Right lobe of liver (tissue), 6 donors: ENCODE measurements around the gene KDM4B. TPM values are rescaled to one million over a fixed set of nuclear protein-coding genes. Genes with fewer than 3 reads are reported as not detected.

Experiments used
- ATAC-seq, 4 donors: fragments of 200-7000 bp; cut with Tn5 transposase; one replicate each; pipeline ENCODE4 v1.9.1; 2020; ENCODE audit warnings: mild to moderate bottlenecking in 4 of 4, moderate library complexity in 4 of 4
- DNase-seq, 3 donors: peaks; one replicate each; pipeline ENCODE4 v3.0.0-alpha.2; 2020
- H3K27ac ChIP-seq, 3 donors: fragments of 200-600 bp; one replicate each; pipeline ENCODE4 v1.8.0; 2022
- H3K27me3 ChIP-seq, 2 donors: fragments of 200-600 bp; one replicate each; pipeline ENCODE4 v1.8.0; 2022
- H3K36me3 ChIP-seq, 4 donors: fragments of 200-600 bp; sonication (generic) in 1 of 4; one replicate each; pipeline versions ENCODE4 v1.5.1 to v1.8.0; 2017 to 2022; ENCODE audit warnings: control low read depth in 1 of 4
- H3K4me1 ChIP-seq, 4 donors: fragments of 200-600 bp; sonication (generic) in 1 of 4; one replicate each; pipeline versions ENCODE4 v1.5.1 to v1.8.0; 2017 to 2022; ENCODE audit warnings: control low read depth in 1 of 4
- H3K4me3 ChIP-seq, 3 donors: fragments of 200-600 bp; one replicate each; pipeline ENCODE4 v1.8.0; 2022
- H3K9me3 ChIP-seq, 4 donors: fragments of 200-600 bp; sonication (generic) in 1 of 4; one replicate each; pipeline versions ENCODE4 v1.5.1 to v1.8.0; 2017 to 2022; ENCODE audit warnings: control low read depth in 1 of 4
- POLR2A ChIP-seq: fragments of 450-650 bp; IDR thresholded peaks from one replicate; pipeline ENCODE4 v1.6.1; 2017; ENCODE audit warnings: antibody characterized with exemption, mild to moderate bottlenecking
- WGBS: methylation state at CpG from one replicate; pipeline ENCODE4 v1.1.6; 2018; ENCODE audit warnings: low coverage, low lambda C conversion rate; ENCODE audit not compliant: insufficient coverage; ENCODE audit errors: missing lambda C conversion rate; 5-methylcytosine and 5-hydroxymethylcytosine counted together
- intact Hi-C, 2 donors: fragments of 100-400 bp; cut with DNase I; formaldehyde crosslinking; loops; one replicate each; pipeline versions ENCODE4 v1.11.2 to v1.14.1; 2022
- total RNA-seq, 6 experiments: library from RNA; depleted of rRNA in 2 of 6; stranded (reverse); fragments of >200 nt in 2 of 6; fragmentation: NEBNext Ultra II Directional in 3 of 6; extraction: Animal tissue kit (Norgen Biotek cat#: 25700) in 3 of 6; gene quantifications; one replicate each; pipeline versions ENCODE4 v1.1.0 to v1.2.4, GENCODE V29; 2016 to 2023
- TF ChIP-seq, protein P1 (sequence below), 4 donors: fragments of 200-600 bp in 3 of 4; fragments of 450-650 bp in 1 of 4; IDR thresholded peaks; one replicate each; pipeline versions ENCODE4 v1.5.1 to v1.8.0; 2016 to 2022; ENCODE audit warnings: antibody characterized with exemption in 4 of 4, mild to moderate bottlenecking in 2 of 4
- donor health status: DM: no; HTN: yes; CAD: no.
- donor health status: DM: no; HTN: no; CAD: no.
- donor health status: DM: no; HTN: no; CAD: no.
- donor health status: DM: no; HTN: yes; CAD: no.
- donor health status: DM: no; HTN: yes; CAD: no.

The KDM4B gene
- total RNA-seq, 6 experiments from 2014 or later = 14.2 to 36.9 (median 29.1) TPM

GRCh38 chr19:5152767-5153532 is 184.0 kb downstream of the KDM4B start:
- Histone ChIP-seq H3K4me1 (no peaks in the 10 kb centered on the region), H3K27me3 (no peaks in the 10 kb centered on the region), H3K9me3 (no peaks in the 10 kb centered on the region), H3K27ac (no peak overlapping the region), H3K36me3 (peaks cover 0 to 5% (median 3%) of the 10 kb centered on the region in 4 donors), H3K4me3 (no peak overlapping the region)
- intact Hi-C loops = loop anchor here in 1 of 2 donors (10.0 kb wide), 1 partner anchor 98 kb away; no protein-coding TSS in a partner anchor
- DNase-seq (peak in 1 of 3 donors; percentile 37), ATAC-seq (no peak)
- TF ChIP-seq POLR2A = no peak
- TF ChIP-seq, protein P1, sequence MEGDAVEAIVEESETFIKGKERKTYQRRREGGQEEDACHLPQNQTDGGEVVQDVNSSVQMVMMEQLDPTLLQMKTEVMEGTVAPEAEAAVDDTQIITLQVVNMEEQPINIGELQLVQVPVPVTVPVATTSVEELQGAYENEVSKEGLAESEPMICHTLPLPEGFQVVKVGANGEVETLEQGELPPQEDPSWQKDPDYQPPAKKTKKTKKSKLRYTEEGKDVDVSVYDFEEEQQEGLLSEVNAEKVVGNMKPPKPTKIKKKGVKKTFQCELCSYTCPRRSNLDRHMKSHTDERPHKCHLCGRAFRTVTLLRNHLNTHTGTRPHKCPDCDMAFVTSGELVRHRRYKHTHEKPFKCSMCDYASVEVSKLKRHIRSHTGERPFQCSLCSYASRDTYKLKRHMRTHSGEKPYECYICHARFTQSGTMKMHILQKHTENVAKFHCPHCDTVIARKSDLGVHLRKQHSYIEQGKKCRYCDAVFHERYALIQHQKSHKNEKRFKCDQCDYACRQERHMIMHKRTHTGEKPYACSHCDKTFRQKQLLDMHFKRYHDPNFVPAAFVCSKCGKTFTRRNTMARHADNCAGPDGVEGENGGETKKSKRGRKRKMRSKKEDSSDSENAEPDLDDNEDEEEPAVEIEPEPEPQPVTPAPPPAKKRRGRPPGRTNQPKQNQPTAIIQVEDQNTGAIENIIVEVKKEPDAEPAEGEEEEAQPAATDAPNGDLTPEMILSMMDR (IDR thresholded peaks at IDR 0.05) = no peak
- 86% methylated on average over 12 of the region's 24 CpGs for WGBS

- Histone ChIP-seq H3K27ac (no peak overlapping the region), H3K9me3 (no peaks in the 10 kb centered on the region), H3K4me3 (no peak overlapping the region), H3K27me3 (no peaks in the 10 kb centered on the region), H3K4me1 (no peaks in the 10 kb centered on the region), H3K36me3 (peaks cover 0 to 5% (median 1%) of the 10 kb centered on the region in 4 donors)
- intact Hi-C loops = loop anchor here in 1 of 2 donors (10.0 kb wide), 1 partner anchor 99 kb away; no protein-coding TSS in a partner anchor
- peak; percentile 16 to 46 (median 46) for DNase-seq
- 88% methylated on average over 8 of the region's 14 CpGs for whole genome bisulfite sequencing
- TF ChIP-seq, protein P1 (IDR thresholded peaks at IDR 0.05) = no peak
- TF ChIP-seq POLR2A = no peak
- peak in 2 of 4 donors; percentile 5 to 40 for ATAC-seq
Measured at GRCh38 chr19:5153601-5154128, 184.8 kb downstream of the KDM4B start.

GRCh38 chr19:5154129-5154798 is 185.4 kb downstream of the KDM4B start:
- no peaks in the 10 kb centered on the region for H3K9me3 ChIP-seq
- no peaks in the 10 kb centered on the region for H3K4me1 ChIP-seq
- 54% methylated on average over 7 of the region's 17 CpGs for WGBS
- H3K4me3 ChIP-seq = no peak overlapping the region
- ATAC-seq = peak; percentile 55 to 71 (median 60)
- H3K36me3 ChIP-seq = peaks cover 0 to 3% (median 0%) of the 10 kb centered on the region in 4 donors
- peak; percentile 49 to 60 (median 55) for DNase-seq
- no peaks in the 10 kb centered on the region for H3K27me3 ChIP-seq
- no peak overlapping the region for H3K27ac ChIP-seq
- intact Hi-C loops = loop anchor here in 1 of 2 donors (10.0 kb wide), 1 partner anchor 99 kb away; no protein-coding TSS in a partner anchor
- no peak for TF ChIP-seq POLR2A
- TF ChIP-seq, protein P1 (IDR thresholded peaks at IDR 0.05) = peak; percentile 23 to 53 (median 36)

DNA sequence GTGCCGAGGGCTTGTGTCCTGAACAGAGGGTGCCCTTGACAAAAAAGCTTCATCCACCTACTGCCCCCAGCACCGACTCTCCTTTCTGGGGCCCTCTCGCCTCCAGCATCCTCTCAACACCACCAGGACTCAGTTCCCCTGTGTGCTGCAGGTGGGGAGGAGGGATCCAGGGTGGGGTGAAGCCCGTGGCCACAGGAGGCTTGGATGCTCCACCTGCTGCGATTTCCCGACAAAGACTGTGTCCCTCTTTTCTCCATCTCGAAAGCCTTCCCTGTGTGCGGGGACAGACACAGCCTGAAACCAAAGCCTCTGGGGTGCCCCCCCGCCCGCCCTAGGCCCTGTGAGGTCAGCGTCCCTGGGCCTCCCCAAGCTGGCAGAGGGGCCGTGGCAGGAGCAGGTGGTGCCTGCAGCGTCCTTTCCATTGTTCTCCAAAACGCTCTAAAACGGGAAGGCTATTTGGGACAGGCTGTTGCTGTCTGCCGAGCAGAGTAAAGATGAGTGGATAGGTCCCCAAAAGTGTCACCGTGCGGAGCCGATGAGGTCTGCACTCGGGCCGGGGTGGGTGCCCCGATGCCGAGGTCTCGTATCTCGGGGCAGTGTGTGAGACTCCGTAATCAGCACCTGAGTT is 186.0 kb downstream of the KDM4B start:
- 77% methylated on average over 8 of the region's 26 CpGs for WGBS
- no peaks in the 10 kb centered on the region for H3K9me3 ChIP-seq
- H3K27me3 ChIP-seq = no peaks in the 10 kb centered on the region
- no peak overlapping the region for H3K27ac ChIP-seq
- H3K36me3 ChIP-seq = peaks cover 0 to 3% (median 0%) of the 10 kb centered on the region in 4 donors
- ATAC-seq = no peak
- TF ChIP-seq POLR2A = no peak
- TF ChIP-seq, protein P1 (IDR thresholded peaks at IDR 0.05) = no peak
- no peak overlapping the region for H3K4me3 ChIP-seq
- DNase-seq = peak in 1 of 3 donors; percentile 15
- intact Hi-C loops = loop anchor here in 1 of 2 donors (10.0 kb wide), 1 partner anchor 100 kb away; no protein-coding TSS in a partner anchor
- H3K4me1 ChIP-seq = no peaks in the 10 kb centered on the region
